Erythroblast (primary cell): ENCODE data around the gene DRG1.

Source experiments
- GATA1 ChIP-seq: IDR thresholded peaks from 2 replicates; pipeline ENCODE4 v1.6.1; 2011; ENCODE audit warnings: low read depth, mild to moderate bottlenecking, control low read depth, low read length, moderate library complexity
- POLR2A ChIP-seq: IDR thresholded peaks from 2 replicates; pipeline ENCODE4 v1.6.1; 2011; ENCODE audit warnings: mild to moderate bottlenecking, low read length

- TF ChIP-seq POLR2A (no peak), GATA1 (no peak)
These were observed 77.9 kb downstream of the DRG1 start for GRCh38 chr22:31477329-31477728.
